Upper lobe of right lung (tissue), 1 donor: Measurements from ENCODE around the gene GABPB1. TPM values are rescaled to one million over a fixed set of nuclear protein-coding genes. Genes with fewer than 3 reads are reported as not detected.

Source experiments
- ATAC-seq: fragments of 200-7000 bp; cut with Tn5 transposase; one replicate; pipeline ENCODE4 v1.9.1; 2020; ENCODE audit warnings: mild to moderate bottlenecking, moderate library complexity
- DNase-seq: peaks from one replicate; pipeline ENCODE4 v3.0.0-alpha.2; 2020
- H3K27ac ChIP-seq: fragments of 200-600 bp; one replicate; pipeline ENCODE4 v1.8.0; 2022
- H3K27me3 ChIP-seq: fragments of 200-600 bp; one replicate; pipeline ENCODE4 v1.8.0; 2022; ENCODE audit warnings: mild to moderate bottlenecking
- H3K36me3 ChIP-seq: fragments of 200-600 bp; one replicate; pipeline ENCODE4 v1.8.0; 2022
- H3K4me1 ChIP-seq: fragments of 200-600 bp; one replicate; pipeline ENCODE4 v1.8.0; 2022
- H3K4me3 ChIP-seq: fragments of 200-600 bp; one replicate; pipeline ENCODE4 v1.8.0; 2022; ENCODE audit warnings: mild to moderate bottlenecking
- H3K9me3 ChIP-seq: fragments of 200-600 bp; one replicate; pipeline ENCODE4 v1.8.0; 2022
- intact Hi-C: fragments of 100-400 bp; cut with DNase I; formaldehyde crosslinking; loops from one replicate; pipeline ENCODE4 v1.11.0; 2022
- total RNA-seq: library from RNA; stranded (reverse); fragmentation: NEBNext Ultra II Directional; extraction: Animal tissue kit (Norgen Biotek cat#: 25700); gene quantifications from one replicate; pipeline ENCODE4 v1.2.1, GENCODE V29; 2021
- TF ChIP-seq, protein P1 (sequence below): fragments of 200-600 bp; IDR thresholded peaks from one replicate; pipeline ENCODE4 v1.8.0; 2022; ENCODE audit warnings: antibody characterized with exemption
- donor health status: DM: no; HTN: yes; CAD: no; lungs with severe emphysema.

The GABPB1 gene
- total RNA-seq, 1 donor from 2014 or later = 21.2 TPM

GRCh38 chr15:50247819-50248655 is 107.0 kb downstream of the GABPB1 start:
- intact Hi-C loops = no loop called here
- H3K27ac ChIP-seq = no peak overlapping the region
- TF ChIP-seq, protein P1, sequence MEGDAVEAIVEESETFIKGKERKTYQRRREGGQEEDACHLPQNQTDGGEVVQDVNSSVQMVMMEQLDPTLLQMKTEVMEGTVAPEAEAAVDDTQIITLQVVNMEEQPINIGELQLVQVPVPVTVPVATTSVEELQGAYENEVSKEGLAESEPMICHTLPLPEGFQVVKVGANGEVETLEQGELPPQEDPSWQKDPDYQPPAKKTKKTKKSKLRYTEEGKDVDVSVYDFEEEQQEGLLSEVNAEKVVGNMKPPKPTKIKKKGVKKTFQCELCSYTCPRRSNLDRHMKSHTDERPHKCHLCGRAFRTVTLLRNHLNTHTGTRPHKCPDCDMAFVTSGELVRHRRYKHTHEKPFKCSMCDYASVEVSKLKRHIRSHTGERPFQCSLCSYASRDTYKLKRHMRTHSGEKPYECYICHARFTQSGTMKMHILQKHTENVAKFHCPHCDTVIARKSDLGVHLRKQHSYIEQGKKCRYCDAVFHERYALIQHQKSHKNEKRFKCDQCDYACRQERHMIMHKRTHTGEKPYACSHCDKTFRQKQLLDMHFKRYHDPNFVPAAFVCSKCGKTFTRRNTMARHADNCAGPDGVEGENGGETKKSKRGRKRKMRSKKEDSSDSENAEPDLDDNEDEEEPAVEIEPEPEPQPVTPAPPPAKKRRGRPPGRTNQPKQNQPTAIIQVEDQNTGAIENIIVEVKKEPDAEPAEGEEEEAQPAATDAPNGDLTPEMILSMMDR = no peak
- no peaks in the 10 kb centered on the region for H3K9me3 ChIP-seq
- H3K27me3 ChIP-seq = no peaks in the 10 kb centered on the region
- no peaks in the 10 kb centered on the region for H3K36me3 ChIP-seq
- H3K4me3 ChIP-seq = no peak overlapping the region
- no peaks in the 10 kb centered on the region for H3K4me1 ChIP-seq
- peak; percentile 91 for ATAC-seq
- DNase-seq = peak; percentile 72

GRCh38 chr15:50246631-50247030 is 108.4 kb downstream of the GABPB1 start:
- TF ChIP-seq, protein P1 = no peak
- Histone ChIP-seq H3K4me1 (no peaks in the 10 kb centered on the region), H3K4me3 (no peak overlapping the region), H3K27ac (no peak overlapping the region), H3K9me3 (no peaks in the 10 kb centered on the region), H3K27me3 (no peaks in the 10 kb centered on the region), H3K36me3 (no peaks in the 10 kb centered on the region)
- DNase-seq (no peak), ATAC-seq (no peak)
- intact Hi-C loops = no loop called here

GRCh38 chr15:50244959-50245624 is 109.9 kb downstream of the GABPB1 start:
- no peaks in the 10 kb centered on the region for H3K9me3 ChIP-seq
- intact Hi-C loops = no loop called here
- ATAC-seq (no peak), DNase-seq (no peak)
- H3K4me3 ChIP-seq = no peak overlapping the region
- TF ChIP-seq, protein P1 = no peak
- H3K27ac ChIP-seq = no peak overlapping the region
- no peaks in the 10 kb centered on the region for H3K4me1 ChIP-seq
- no peaks in the 10 kb centered on the region for H3K27me3 ChIP-seq
- H3K36me3 ChIP-seq = no peaks in the 10 kb centered on the region

- TF ChIP-seq, protein P1 = no peak
- no peaks in the 10 kb centered on the region for H3K27me3 ChIP-seq
- intact Hi-C loops = no loop called here
- H3K27ac ChIP-seq = no peak overlapping the region
- DNase-seq = no peak
- no peak for ATAC-seq
- no peaks in the 10 kb centered on the region for H3K36me3 ChIP-seq
- no peaks in the 10 kb centered on the region for H3K4me1 ChIP-seq
- H3K9me3 ChIP-seq = no peaks in the 10 kb centered on the region
- H3K4me3 ChIP-seq = no peak overlapping the region
These were observed 110.8 kb downstream of the GABPB1 start for GRCh38 chr15:50244153-50244552.

DNA sequence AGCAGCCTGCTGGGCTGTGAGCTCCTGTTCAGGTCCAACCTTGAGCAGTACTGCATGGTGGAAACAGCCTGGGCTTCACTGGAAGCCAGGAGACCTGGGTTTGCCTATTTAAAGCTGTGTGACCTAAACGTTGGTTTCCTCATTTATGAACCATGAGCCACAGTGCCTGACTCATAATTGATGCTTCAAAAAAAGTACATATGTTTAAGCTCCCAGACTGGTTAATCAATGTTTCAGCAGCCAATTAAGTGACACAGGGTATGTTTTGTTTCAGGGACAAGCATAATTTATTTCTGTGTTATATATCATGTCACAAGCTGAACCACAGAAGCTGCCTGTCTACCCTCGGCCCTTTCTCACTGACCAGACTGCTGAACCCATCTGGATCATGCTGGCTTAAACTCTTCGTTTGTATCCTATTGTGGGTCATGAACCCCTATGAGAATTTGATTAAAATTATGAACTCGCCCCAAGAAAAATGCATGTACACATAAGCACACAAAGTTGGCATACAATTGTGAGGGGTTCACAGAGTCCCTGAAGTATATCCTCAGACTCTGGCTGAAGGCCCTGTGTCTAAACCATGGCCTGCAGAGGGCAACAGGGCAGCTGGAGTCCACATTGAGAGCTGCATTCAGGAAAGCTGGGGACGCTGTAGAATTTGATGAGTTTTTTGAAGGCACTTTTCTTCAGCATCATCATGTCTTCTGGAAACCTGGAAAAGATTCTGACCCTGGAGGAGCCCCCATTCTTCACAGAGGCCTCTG is 113.1 kb downstream of the GABPB1 start:
- Histone ChIP-seq H3K27me3 (no peaks in the 10 kb centered on the region), H3K9me3 (no peaks in the 10 kb centered on the region), H3K27ac (no peak overlapping the region), H3K4me3 (no peak overlapping the region), H3K4me1 (no peaks in the 10 kb centered on the region), H3K36me3 (no peaks in the 10 kb centered on the region)
- ATAC-seq = no peak
- no peak for DNase-seq
- TF ChIP-seq, protein P1 = no peak
- intact Hi-C loops = no loop called here
